AG04449 (cell line): Measurements from ENCODE around the gene TNK2.
"Not testable (repeated sequence)": the region's sequence is repeated elsewhere in the genome, so short reads cannot be mapped to it uniquely, and the experiment has no call there.

Experiments used
- CTCF ChIA-PET: fragments of 350-600 bp; formaldehyde crosslinking; extraction: SDS; loops from one replicate; lab custom pipeline; 2021; ENCODE audit warnings: antibody characterized with exemption; lab: Yijun Ruan, JAX
- POLR2A ChIA-PET: fragments of 400-600, 350-600 bp; formaldehyde crosslinking; extraction: SDS; loops from one replicate; lab custom pipeline; 2020; ENCODE audit warnings: antibody characterized with exemption, inconsistent platforms; lab: Yijun Ruan, JAX
- DNase-seq: peaks from one replicate; pipeline ENCODE4 v3.0.0-alpha.2; 2010; ENCODE audit warnings: low read depth, low spot score
- H3K4me3 ChIP-seq: 2 replicates; pipeline ENCODE4 v1.5.1; 2011; ENCODE audit warnings: low read depth, mild to moderate bottlenecking, control low read depth, low read length
- CTCF ChIP-seq: IDR thresholded peaks from one replicate; pipeline ENCODE4 v1.5.1; 2011; ENCODE audit warnings: mild to moderate bottlenecking, moderate library complexity, low read length, control low read depth, inconsistent platforms; ENCODE audit not compliant: insufficient read depth; ENCODE audit errors: missing control alignments

Gene TNK2

GRCh38 chr3:195866686-195867511 is 41.5 kb downstream of the TNK2 start:
- CTCF ChIA-PET: no interaction called here
- H3K4me3 ChIP-seq: no peak overlapping the region
- POLR2A ChIA-PET: no interaction called here
- no peak for DNase-seq
- no peak for TF ChIP-seq CTCF

- no peak for TF ChIP-seq CTCF
- H3K4me3 ChIP-seq: no peak overlapping the region
- ChIA-PET CTCF (no interaction called here), POLR2A (no interaction called here)
- no peak for DNase-seq
Observed at GRCh38 chr3:195865752-195866151, 42.6 kb downstream of the TNK2 start.

GRCh38 chr3:195863121-195864061 is 45.0 kb downstream of the TNK2 start:
- CTCF ChIA-PET: interaction anchor here (0.6 to 17.3 kb wide), 13 partner anchors 8 to 161 kb away, joined by 3 to 571 read pairs (median 4); partner anchors contain the start of gene TNK2
- DNase-seq: peak; percentile 40
- TF ChIP-seq CTCF: peak; percentile 99
- POLR2A ChIA-PET: interaction anchor here (1.0 kb wide), 1 partner anchor 29 kb away, joined by 3 read pairs; no protein-coding TSS in a partner anchor
- H3K4me3 ChIP-seq: no peak overlapping the region

- DNase-seq, H3K4me3 ChIP-seq: not testable (repeated sequence)
- CTCF ChIA-PET: interaction anchor here (0.6 to 17.3 kb wide), 9 partner anchors 9 to 78 kb away, joined by 3 to 571 read pairs (median 17); no protein-coding TSS in a partner anchor
- POLR2A ChIA-PET: interaction anchor here (0.7 kb wide), 1 partner anchor 9 kb away, joined by 3 read pairs; no protein-coding TSS in a partner anchor
Observed at GRCh38 chr3:195862318-195862717, 46.0 kb downstream of the TNK2 start.

GRCh38 chr3:195860456-195860855 is 47.9 kb downstream of the TNK2 start:
- DNase-seq: no peak
- CTCF ChIA-PET: interaction anchor here (0.8 to 17.3 kb wide), 10 partner anchors 9 to 58 kb away, joined by 3 to 571 read pairs (median 15); no protein-coding TSS in a partner anchor
- POLR2A ChIA-PET: interaction anchor here (0.7 kb wide), 1 partner anchor 10 kb away, joined by 3 read pairs; no protein-coding TSS in a partner anchor
- H3K4me3 ChIP-seq: no peak overlapping the region
- no peak for TF ChIP-seq CTCF

GRCh38 chr3:195859846-195860411 is 48.4 kb downstream of the TNK2 start:
- DNase-seq: no peak
- H3K4me3 ChIP-seq: no peak overlapping the region
- CTCF ChIA-PET: interaction anchor here (0.6 to 17.3 kb wide), 26 partner anchors 8 to 145 kb away, joined by 3 to 571 read pairs (median 8); partner anchors contain the start of gene TNK2
- TF ChIP-seq CTCF: no peak
- POLR2A ChIA-PET: no interaction called here
